Effector CD4-positive, alpha-beta T cell (primary cell): ENCODE measurements around the gene ZFP42.
"Not testable (repeated sequence)": the region's sequence is repeated elsewhere in the genome, so short reads cannot be mapped to it uniquely, and the experiment has no call there.

Experiments used
- DNase-seq: peaks from one replicate; pipeline ENCODE4 v3.0.0-alpha.2; 2020

Gene ZFP42

DNA sequence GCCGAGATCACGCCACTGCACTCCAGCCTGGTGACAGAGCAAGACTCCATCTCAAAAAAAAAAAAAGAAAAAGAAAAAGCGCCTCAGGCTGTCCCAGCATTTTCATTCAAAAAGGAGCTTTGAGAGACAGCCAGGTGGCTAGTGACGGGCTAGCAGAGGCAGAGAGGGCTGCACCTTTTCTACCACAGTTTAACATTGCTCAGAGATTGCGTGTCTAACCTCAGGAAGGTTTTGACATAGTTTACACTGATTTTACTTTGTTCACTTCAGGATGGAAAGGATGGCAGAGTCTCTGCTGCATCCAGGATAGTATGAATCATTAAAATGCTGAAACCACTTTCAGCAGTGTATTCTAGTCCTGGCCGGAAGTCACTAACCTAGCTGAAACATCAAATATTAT, 28.1 kb downstream of the ZFP42 start:
- no peak for DNase-seq

DNA sequence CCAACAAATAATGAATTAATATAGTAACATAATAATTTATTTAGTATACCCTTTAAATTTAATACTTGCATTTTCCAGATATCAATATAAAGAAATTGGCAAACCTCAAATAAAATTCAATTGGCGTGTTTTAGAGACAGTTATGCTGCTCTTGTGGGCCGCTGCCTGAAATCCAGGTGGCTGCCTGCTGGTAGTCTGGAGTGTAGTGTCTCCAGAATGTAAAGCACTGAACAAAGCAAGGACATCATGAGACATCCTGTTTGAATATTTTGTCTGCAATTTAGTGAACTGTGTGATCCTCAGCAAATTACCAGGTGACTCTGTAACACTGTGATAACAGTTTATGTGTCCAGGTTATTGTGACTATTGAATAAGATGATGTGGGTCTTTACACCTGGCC, 29.9 kb downstream of the ZFP42 start:
- DNase-seq, result no peak

GRCh38 chr4:188029114-188029513, 33.5 kb downstream of the ZFP42 start:
- no peak for DNase-seq

DNA sequence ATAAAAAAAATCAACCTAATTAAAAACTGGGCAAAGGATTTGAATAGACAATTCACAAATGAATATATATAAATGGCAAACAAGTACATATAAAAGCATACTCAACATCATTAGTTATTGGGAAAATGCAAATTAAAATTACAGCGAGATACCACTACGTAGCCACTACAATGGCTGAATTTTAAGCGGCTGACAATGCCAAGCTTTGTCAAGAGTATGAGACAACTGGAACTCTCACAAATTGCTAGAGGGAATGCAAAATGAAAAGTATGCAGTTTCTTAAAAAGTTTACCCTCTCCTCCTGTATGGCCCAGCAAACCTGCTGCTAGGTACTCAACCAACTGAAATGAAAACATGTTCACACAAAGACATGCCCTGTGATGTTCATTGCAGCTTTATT, 34.8 kb downstream of the ZFP42 start:
- no peak for DNase-seq

- no peak for DNase-seq
Observed at GRCh38 chr4:188031751-188032150, 36.2 kb downstream of the ZFP42 start.

GRCh38 chr4:188032170-188032569, 36.6 kb downstream of the ZFP42 start:
- DNase-seq, result no peak

DNA sequence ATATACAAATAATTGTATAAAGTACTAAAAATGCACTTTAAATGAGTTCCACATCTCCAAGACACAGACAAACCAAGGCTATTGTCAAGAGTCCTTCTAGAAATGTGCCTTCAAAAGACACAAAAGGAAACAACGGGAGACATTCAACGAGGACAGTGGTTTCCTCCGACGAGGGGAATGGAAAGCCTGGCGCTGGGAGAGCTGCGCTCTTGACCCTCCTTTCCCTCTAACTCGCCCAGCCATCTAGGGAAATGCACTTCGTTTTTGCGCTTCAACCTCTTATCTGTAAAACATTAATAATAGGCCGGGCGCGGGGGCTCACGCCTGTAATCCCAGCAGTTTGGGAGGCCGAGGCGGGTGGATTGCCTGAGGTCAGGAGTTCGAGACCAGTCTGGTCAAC, 37.0 kb downstream of the ZFP42 start:
- DNase-seq, result no peak

DNA sequence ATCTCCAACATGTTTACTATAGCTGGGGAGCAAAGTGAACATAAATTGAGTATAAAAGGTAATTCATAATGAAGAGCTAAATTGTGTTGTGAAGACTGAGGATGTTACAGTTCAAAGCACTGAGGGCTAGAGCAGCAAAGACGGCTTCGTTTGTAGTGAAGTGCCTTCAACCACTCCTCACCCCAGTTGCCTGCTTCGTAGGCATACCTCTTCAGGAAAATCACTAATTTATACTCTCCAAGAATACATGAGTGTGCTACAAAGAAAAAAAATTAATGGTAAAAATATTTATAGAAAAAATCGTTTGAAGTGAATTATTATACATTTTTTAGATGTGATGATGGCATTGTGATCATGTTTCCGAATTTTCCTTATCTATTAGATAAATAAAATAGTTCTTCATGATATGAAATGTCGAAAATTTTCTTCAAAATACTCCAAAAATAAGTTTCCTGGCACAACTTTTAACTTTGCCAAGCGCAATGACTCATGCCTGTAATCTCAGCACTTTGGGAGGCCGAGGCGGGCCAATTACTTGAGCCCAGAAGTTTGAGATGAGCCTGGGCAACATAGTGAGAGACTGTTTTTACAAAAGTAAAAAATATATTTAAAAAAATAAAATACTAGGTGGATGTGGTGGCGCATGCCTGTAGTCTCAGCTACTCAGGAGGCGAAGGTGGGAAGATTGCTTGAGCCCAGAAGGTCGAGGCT, 41.6 kb downstream of the ZFP42 start:
- DNase-seq, result no peak

DNA sequence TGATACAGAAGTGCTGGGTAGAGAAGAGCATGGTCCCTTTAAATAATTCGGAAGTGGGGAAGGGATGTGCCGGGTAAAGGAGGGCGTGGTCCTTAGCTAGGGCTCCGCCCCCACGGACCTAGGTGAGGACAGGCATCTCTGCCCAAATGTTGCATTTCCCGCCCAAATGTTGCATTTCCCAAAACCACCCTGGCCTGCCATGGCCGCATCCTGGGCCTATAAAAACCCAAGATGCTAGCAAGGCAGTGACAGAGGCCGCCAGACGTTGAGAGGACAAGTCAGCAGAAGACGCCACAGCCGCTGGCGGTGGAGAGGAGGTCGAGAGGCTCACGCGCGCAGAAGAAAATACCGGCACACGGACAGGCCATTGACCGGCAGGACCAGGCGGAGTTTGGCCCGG, 46.1 kb downstream of the ZFP42 start:
- no peak for DNase-seq

- DNase-seq, result no peak
Observed at GRCh38 chr4:188042191-188042590, 46.6 kb downstream of the ZFP42 start.

DNA sequence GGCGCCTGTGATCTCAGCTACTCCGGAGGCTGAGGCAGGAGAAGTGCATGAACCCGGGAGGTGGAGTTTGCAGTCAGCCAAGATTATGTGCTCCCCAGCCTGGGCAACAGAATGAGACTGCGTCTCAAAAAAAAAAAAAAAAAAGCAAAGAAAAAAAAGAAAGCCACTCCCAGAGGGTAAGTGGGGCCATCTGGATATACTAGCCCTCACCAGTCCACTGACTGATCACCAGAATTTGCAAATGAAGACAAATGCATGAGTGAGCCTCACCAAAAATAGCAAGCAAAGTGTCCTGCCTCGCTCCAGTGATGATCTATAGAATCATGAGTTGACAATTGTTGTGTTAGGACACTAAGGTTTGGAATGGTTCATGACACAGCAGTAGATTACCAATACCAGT, 47.6 kb downstream of the ZFP42 start:
- DNase-seq, result no peak

DNA sequence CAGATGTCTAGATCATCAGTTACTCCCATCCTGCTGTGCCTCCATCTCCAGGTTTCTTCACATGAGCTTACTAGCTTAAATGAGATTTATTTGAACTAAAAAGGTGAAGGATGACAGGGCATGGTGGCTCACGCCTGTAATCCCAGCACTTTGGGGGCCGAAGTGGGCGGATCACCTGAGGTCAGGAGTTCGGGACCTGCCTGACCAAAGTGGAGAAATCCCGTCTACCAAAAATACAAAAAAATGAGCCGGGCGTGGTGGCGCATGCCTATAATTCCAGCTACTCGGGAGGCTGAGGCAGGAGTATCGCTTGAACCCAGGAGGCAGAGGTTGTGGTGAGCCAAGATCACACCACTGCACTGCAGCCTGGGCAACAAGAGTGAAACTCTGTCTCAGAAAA, 49.9 kb downstream of the ZFP42 start:
- DNase-seq, result not testable (repeated sequence)

- DNase-seq, result no peak
Observed at GRCh38 chr4:188046657-188047056, 51.1 kb downstream of the ZFP42 start.

DNA sequence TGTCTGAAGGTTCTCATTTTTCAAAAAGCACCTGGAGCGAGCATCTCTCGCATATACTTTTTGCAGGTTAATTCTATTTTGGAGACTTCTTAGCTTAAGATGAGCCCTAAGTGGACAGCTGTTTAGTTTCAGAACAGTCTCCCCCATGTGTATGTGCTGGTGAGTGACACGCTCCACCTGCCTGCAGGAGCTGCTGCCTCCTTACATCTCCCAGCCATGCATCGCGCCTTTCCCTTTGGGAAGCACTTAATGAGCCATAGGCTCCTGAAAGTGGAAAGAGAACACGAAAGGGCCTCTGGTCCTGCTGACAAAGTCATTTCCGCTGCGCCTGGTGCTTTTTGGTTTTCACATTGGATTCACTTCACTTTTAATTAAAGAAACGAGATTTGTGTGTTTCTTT, 57.7 kb downstream of the ZFP42 start:
- DNase-seq, result no peak
